A549 (cell line): ENCODE measurements around the gene AMDHD2. TPM values are rescaled to one million over a fixed set of nuclear protein-coding genes. Genes with fewer than 3 reads are reported as not detected.

Source experiments
- ATAC-seq, 2 experiments: fragments of 200-7000 bp in 1 of 2; fragments of >200 bp in 1 of 2; cut with Nextera tagmentation in 1 of 2; cut with Tn5 transposase in 1 of 2; 3 replicates each; pipeline versions ENCODE4 v1.8.0 to v1.9.1; 2018 to 2020; ENCODE audit warnings: mild to moderate bottlenecking in 1 of 2, moderate library complexity in 1 of 2
- CTCF ChIA-PET: fragments of 300-600 bp; sonication (Branson Sonifier 250); formaldehyde crosslinking; extraction: SDS; loops from one replicate; lab custom pipeline; 2021; ENCODE audit warnings: antibody characterized with exemption, inconsistent platforms; lab: Yijun Ruan, JAX
- POLR2A ChIA-PET: fragments of 350-600 bp; formaldehyde crosslinking; extraction: SDS; loops from one replicate; lab custom pipeline; 2021; ENCODE audit warnings: antibody characterized with exemption, inconsistent platforms; lab: Yijun Ruan, JAX
- DNase-seq, 2 experiments: peaks; one replicate each; pipeline versions ENCODE4 v3.0.0 to v3.0.0-alpha.2; 2011 to 2016; ENCODE audit warnings: low read depth in 1 of 2, low spot score in 1 of 2
- FAIRE-seq: peaks from 2 replicates; lab custom pipeline; 2011; peaks lifted over from hg19 to GRCh38; lab: Jason Lieb, UNC
- H3K27ac ChIP-seq, 2 experiments: fragments of >200 bp; sonication (Bioruptor Twin); formaldehyde crosslinking; 3 replicates each; pipeline ENCODE4 v1.5.1; 2016 to 2017
- H3K4me1 ChIP-seq: fragments of >200 bp; sonication (Bioruptor Twin); formaldehyde crosslinking; 3 replicates; pipeline ENCODE4 v1.6.1; 2016
- H3K4me2 ChIP-seq: fragments of >200 bp; sonication (Bioruptor Twin); formaldehyde crosslinking; 3 replicates; pipeline ENCODE4 v1.6.1; 2016
- H3K4me3 ChIP-seq: fragments of >200 bp; sonication (Bioruptor Twin); formaldehyde crosslinking; 3 replicates; pipeline ENCODE4 v1.5.1; 2016
- H3K9me3 ChIP-seq: fragments of >200 bp; sonication (Bioruptor Twin); formaldehyde crosslinking; 3 replicates; pipeline ENCODE4 v1.6.1; 2016
- CBX8 ChIP-seq: fragments of 200-600 bp; sonication (generic); IDR thresholded peaks from 2 replicates; pipeline ENCODE4 v1.6.1; 2016
- CEBPB ChIP-seq, 2 experiments: fragments of >200 bp in 1 of 2; sonication (Bioruptor Twin) in 1 of 2; formaldehyde crosslinking in 1 of 2; IDR thresholded peaks; 2 replicates each; pipeline ENCODE4 v1.6.1; 2012 to 2016
- CHD2 ChIP-seq: fragments of 150-350 bp; IDR thresholded peaks from 2 replicates; pipeline ENCODE4 v1.6.1; 2014; ENCODE audit warnings: low read length; ENCODE audit not compliant: partially characterized antibody
- CHD4 ChIP-seq: fragments of 200-600 bp; sonication (generic); IDR thresholded peaks from 2 replicates; pipeline ENCODE4 v1.6.1; 2016; ENCODE audit warnings: antibody characterized with exemption, mild to moderate bottlenecking, borderline replicate concordance
- FOSL2 ChIP-seq, 2 experiments: fragments of 450-650 bp in 1 of 2; fragments of >200 bp in 1 of 2; sonication (Bioruptor Twin) in 1 of 2; formaldehyde crosslinking; IDR thresholded peaks; 2 replicates each; pipeline versions ENCODE4 v1.5.0 to v1.6.1; 2016 to 2020; ENCODE audit warnings: mild to moderate bottlenecking in 1 of 2, moderate library complexity in 1 of 2
- FOXS1 ChIP-seq: fragments of 250-450 bp; sonication (Bioruptor Pico); IDR thresholded peaks from 2 replicates; pipeline ENCODE4 v1.5.0; 2020; ENCODE audit warnings: mild to moderate bottlenecking, moderate library complexity
- GATA3 ChIP-seq: IDR thresholded peaks from 2 replicates; pipeline ENCODE4 v1.6.1; 2012; ENCODE audit warnings: borderline replicate concordance
- HDAC2 ChIP-seq: fragments of 200-600 bp; sonication (generic); IDR thresholded peaks from 2 replicates; pipeline ENCODE4 v1.6.1; 2016
- HEYL ChIP-seq: fragments of 250-450 bp; sonication (Bioruptor Pico); IDR thresholded peaks from 2 replicates; pipeline ENCODE4 v1.8.0; 2021; ENCODE audit warnings: mild to moderate bottlenecking, moderate library complexity
- HOXB13 ChIP-seq: fragments of 250-450 bp; sonication (Bioruptor Pico); IDR thresholded peaks from 2 replicates; pipeline ENCODE4 v1.5.0; 2020; ENCODE audit warnings: low read depth, mild to moderate bottlenecking, moderate library complexity
- HOXB5 ChIP-seq: fragments of 250-450 bp; sonication (Bioruptor Pico); IDR thresholded peaks from 2 replicates; pipeline ENCODE4 v1.5.0; 2020; ENCODE audit warnings: mild to moderate bottlenecking, moderate library complexity
- JUNB ChIP-seq: fragments of >200 bp; sonication (Bioruptor Twin); formaldehyde crosslinking; IDR thresholded peaks from 2 replicates; pipeline ENCODE4 v1.6.1; 2016
- KDM1A ChIP-seq: fragments of 200-600 bp; sonication (generic); IDR thresholded peaks from 2 replicates; pipeline ENCODE4 v1.6.1; 2016; ENCODE audit warnings: low read depth, mild to moderate bottlenecking
- MAFK ChIP-seq: fragments of 450-650 bp; IDR thresholded peaks from 2 replicates; pipeline ENCODE4 v1.6.1; 2014; ENCODE audit not compliant: partially characterized antibody
- NFE2L2 ChIP-seq: fragments of 150-350 bp; conservative IDR thresholded peaks from 2 replicates; pipeline ENCODE4 v1.6.1; 2014; ENCODE audit warnings: low read length
- NPAS2 ChIP-seq: fragments of 250-450 bp; sonication (Bioruptor Pico); IDR thresholded peaks from 2 replicates; pipeline ENCODE4 v1.8.0; 2022; ENCODE audit warnings: mild to moderate bottlenecking, moderate library complexity, borderline replicate concordance
- PHF8 ChIP-seq: fragments of 200-600 bp; sonication (generic); IDR thresholded peaks from 2 replicates; pipeline ENCODE4 v1.6.1; 2016; ENCODE audit warnings: low read depth, mild to moderate bottlenecking, antibody characterized with exemption, moderate library complexity, borderline replicate concordance
- POLR2AphosphoS2 ChIP-seq: conservative IDR thresholded peaks from 2 replicates; pipeline ENCODE4 v1.6.1; 2012; ENCODE audit warnings: low read length, improper control_type of control experiment, inconsistent platforms
- RCOR1 ChIP-seq: fragments of 150-350 bp; IDR thresholded peaks from 2 replicates; pipeline ENCODE4 v1.6.1; 2014; ENCODE audit warnings: antibody characterized with exemption, low read length, low read depth
- SMC3 ChIP-seq: fragments of >200 bp; sonication (Bioruptor Twin); formaldehyde crosslinking; IDR thresholded peaks from 3 replicates; pipeline ENCODE4 v1.6.1; 2018; ENCODE audit warnings: inconsistent platforms
- TP53 ChIP-seq: fragments of 250-450 bp; sonication (Bioruptor Pico); IDR thresholded peaks from 2 replicates; pipeline ENCODE4 v1.5.0; 2021; ENCODE audit warnings: mild to moderate bottlenecking, moderate library complexity
- ZC3H11A ChIP-seq: fragments of 450-650 bp; IDR thresholded peaks from 2 replicates; pipeline ENCODE4 v1.6.1; 2014; ENCODE audit warnings: antibody characterized with exemption, mild to moderate bottlenecking
- ZNF302 ChIP-seq: fragments of 250-450 bp; sonication (Bioruptor Pico); IDR thresholded peaks from 2 replicates; pipeline ENCODE4 v1.9.0; 2021; ENCODE audit warnings: inconsistent platforms, mild to moderate bottlenecking, moderate library complexity
- WGBS: methylation state at CpG from one replicate; pipeline ENCODE4 v1.1.6; 2017; ENCODE audit errors: missing lambda C conversion rate; 5-methylcytosine and 5-hydroxymethylcytosine counted together
- polyA plus RNA-seq, 4 experiments: library from polyadenylated mRNA; depleted of rRNA in 3 of 4; stranded (reverse); fragments of >200 nt; fragmentation: RNase III in 1 of 4; extraction: RNeasy Plus Mini Kit Qiagen cat#74134 plus additional on column Dnase treatment in 1 of 4; gene quantifications; 2 replicates in 3 of 4; 3 replicates in 1 of 4; pipeline ENCODE4 v1.2.3, GENCODE V29; 2011 to 2017
- TF ChIP-seq, protein P1 (sequence below): fragments of >200 bp; sonication (Bioruptor Twin); formaldehyde crosslinking; IDR thresholded peaks from 2 replicates; pipeline ENCODE4 v1.6.1; 2016
- TF ChIP-seq, protein P2 (sequence below): IDR thresholded peaks from 2 replicates; pipeline ENCODE4 v1.6.1; 2012
- TF ChIP-seq, protein P3 (sequence below): fragments of 200-600 bp; sonication (generic); IDR thresholded peaks from 2 replicates; pipeline ENCODE4 v1.6.1; 2016; ENCODE audit warnings: antibody characterized with exemption, mild to moderate bottlenecking, moderate library complexity
- TF ChIP-seq, protein P4 (sequence below): fragments of >200 bp; sonication (Bioruptor Twin); formaldehyde crosslinking; IDR thresholded peaks from 3 replicates; pipeline ENCODE4 v1.6.1; 2016

AMDHD2 gene
- polyA plus RNA-seq, 2 of the 4 experiments (the other 2 are of a cell fraction): 6.6 to 28.8 TPM

DNA sequence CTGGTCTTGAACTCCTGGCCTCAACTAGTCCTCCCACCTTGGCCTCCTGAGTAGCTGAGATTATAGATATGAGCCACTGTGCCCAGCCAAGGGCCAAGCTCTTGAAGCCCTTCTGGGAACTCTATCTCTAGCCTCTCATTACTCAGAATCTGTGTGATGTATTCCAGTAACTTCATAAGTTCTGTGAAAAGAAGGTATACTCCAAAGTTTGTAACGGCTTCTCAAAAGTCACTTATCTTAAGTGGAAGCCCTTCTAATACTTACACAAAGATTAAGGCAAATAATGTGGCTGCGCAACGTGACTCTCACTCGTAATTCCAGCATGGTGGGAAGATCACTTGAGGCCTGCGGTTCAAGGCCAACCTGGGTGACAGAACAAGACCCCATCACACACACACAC lies 25.6 kb upstream of the AMDHD2 start:
- Histone ChIP-seq H3K9me3 (no peaks in the 10 kb centered on the region), H3K27ac (no peak overlapping the region), H3K4me3 (no peak overlapping the region), H3K4me2 (no peak overlapping the region), H3K4me1 (peaks cover 11% of the 10 kb centered on the region)
- DNase-seq (no peak), FAIRE-seq (no peak), ATAC-seq (no peak)
- ChIA-PET CTCF (interaction anchor here (1.1 to 1.8 kb wide), 2 partner anchors 44 to 244 kb away, joined by 3 to 4 read pairs; partner anchors contain the start of gene ECI1), POLR2A (no interaction called here)
- 95% methylated on average over 5 of the region's 5 CpGs for WGBS
- TF ChIP-seq CBX8 (no peak), RCOR1 (no peak), SMC3 (no peak), CHD4 (no peak), HOXB13 (CRISPR knock-in tag) (no peak)
- TF ChIP-seq, protein P1, sequence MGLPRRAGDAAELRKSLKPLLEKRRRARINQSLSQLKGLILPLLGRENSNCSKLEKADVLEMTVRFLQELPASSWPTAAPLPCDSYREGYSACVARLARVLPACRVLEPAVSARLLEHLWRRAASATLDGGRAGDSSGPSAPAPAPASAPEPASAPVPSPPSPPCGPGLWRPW: no peak
- TF ChIP-seq, protein P2, sequence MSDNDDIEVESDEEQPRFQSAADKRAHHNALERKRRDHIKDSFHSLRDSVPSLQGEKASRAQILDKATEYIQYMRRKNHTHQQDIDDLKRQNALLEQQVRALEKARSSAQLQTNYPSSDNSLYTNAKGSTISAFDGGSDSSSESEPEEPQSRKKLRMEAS: no peak

DNA sequence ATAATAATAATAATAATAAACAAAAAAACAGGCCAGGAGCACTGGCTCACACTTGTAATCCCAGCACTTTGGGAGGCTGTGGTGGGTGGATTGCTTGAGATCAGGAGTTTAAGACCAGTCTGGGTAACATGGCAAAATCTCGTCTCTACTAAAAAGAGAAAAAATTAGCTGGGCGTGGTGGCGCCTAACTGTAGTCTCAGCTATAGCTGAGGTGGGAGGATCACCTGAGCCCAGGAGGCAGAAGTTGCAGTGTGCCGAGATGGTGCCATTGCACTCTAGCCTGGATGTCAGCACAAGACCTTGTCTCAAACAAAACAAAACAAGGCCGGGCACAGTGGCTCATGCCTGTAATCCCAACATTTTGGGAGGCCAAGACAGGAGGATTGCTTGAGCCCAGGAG lies 25.1 kb upstream of the AMDHD2 start:
- ChIA-PET POLR2A (no interaction called here), CTCF (interaction anchor here (0.5 to 1.8 kb wide), 4 partner anchors 15 to 244 kb away, joined by 3 to 5 read pairs (median 4); partner anchors contain the start of gene ECI1)
- FAIRE-seq (no peak), DNase-seq (no peak), ATAC-seq (no peak)
- Histone ChIP-seq H3K4me3 (no peak overlapping the region), H3K9me3 (no peaks in the 10 kb centered on the region), H3K4me1 (peaks cover 11% of the 10 kb centered on the region), H3K27ac (no peak overlapping the region), H3K4me2 (no peak overlapping the region)
- 83% methylated on average over 5 of the region's 5 CpGs for WGBS
- TF ChIP-seq HDAC2 (no peak), ZNF302 (no peak), FOXS1 (CRISPR knock-in tag) (no peak), JUNB (no peak), TP53 (no peak), SMC3 (no peak), MAFK (no peak), PHF8 (no peak), ZC3H11A (no peak), HOXB13 (CRISPR knock-in tag) (no peak)
- TF ChIP-seq, protein P3, sequence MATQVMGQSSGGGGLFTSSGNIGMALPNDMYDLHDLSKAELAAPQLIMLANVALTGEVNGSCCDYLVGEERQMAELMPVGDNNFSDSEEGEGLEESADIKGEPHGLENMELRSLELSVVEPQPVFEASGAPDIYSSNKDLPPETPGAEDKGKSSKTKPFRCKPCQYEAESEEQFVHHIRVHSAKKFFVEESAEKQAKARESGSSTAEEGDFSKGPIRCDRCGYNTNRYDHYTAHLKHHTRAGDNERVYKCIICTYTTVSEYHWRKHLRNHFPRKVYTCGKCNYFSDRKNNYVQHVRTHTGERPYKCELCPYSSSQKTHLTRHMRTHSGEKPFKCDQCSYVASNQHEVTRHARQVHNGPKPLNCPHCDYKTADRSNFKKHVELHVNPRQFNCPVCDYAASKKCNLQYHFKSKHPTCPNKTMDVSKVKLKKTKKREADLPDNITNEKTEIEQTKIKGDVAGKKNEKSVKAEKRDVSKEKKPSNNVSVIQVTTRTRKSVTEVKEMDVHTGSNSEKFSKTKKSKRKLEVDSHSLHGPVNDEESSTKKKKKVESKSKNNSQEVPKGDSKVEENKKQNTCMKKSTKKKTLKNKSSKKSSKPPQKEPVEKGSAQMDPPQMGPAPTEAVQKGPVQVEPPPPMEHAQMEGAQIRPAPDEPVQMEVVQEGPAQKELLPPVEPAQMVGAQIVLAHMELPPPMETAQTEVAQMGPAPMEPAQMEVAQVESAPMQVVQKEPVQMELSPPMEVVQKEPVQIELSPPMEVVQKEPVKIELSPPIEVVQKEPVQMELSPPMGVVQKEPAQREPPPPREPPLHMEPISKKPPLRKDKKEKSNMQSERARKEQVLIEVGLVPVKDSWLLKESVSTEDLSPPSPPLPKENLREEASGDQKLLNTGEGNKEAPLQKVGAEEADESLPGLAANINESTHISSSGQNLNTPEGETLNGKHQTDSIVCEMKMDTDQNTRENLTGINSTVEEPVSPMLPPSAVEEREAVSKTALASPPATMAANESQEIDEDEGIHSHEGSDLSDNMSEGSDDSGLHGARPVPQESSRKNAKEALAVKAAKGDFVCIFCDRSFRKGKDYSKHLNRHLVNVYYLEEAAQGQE: no peak

DNA sequence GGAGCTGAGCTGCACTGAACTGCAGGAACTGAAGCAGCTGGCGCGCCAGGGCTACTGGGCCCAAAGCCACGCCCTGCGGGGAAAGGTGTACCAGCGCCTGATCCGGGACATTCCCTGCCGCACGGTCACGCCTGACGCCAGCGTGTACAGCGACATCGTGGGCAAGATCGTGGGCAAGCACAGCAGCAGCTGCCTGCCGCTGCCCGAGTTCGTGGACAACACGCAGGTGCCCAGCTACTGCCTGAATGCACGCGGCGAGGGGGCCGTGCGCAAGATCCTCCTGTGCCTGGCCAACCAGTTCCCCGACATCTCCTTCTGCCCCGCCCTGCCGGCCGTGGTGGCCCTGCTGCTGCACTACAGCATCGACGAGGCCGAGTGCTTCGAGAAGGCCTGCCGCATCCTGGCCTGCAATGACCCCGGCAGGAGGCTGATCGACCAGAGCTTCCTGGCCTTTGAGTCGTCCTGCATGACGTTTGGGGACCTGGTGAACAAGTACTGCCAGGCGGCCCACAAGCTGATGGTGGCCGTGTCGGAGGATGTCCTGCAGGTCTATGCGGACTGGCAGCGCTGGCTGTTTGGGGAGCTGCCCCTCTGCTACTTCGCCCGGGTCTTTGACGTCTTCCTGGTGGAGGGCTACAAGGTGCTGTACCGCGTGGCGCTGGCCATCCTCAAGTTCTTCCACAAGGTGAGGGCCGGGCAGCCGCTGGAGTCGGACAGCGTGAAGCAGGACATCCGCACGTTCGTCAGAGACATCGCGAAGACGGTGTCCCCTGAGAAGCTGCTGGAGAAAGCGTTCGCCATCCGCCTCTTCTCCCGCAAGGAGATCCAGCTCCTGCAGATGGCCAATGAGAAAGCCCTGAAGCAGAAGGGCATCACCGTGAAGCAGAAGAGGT lies 23.7 kb upstream of the AMDHD2 start:
- ChIA-PET POLR2A (no interaction called here), CTCF (interaction anchor here (0.8 to 1.8 kb wide), 4 partner anchors 10 to 245 kb away, joined by 3 to 4 read pairs (median 4); partner anchors contain the start of gene ECI1)
- FAIRE-seq: no peak
- WGBS: 94% methylated on average over 34 of the region's 62 CpGs
- ATAC-seq: no peak
- Histone ChIP-seq H3K9me3 (no peaks in the 10 kb centered on the region), H3K27ac (no peak overlapping the region; a peak in 1 of 6 replicates), H3K4me1 (peaks cover 13% of the 10 kb centered on the region), H3K4me2 (no peak overlapping the region), H3K4me3 (no peak overlapping the region)
- DNase-seq: no peak
- TF ChIP-seq CEBPB (IDR thresholded peaks at IDR 0.05): no peak
- TF ChIP-seq HEYL: no peak
- TF ChIP-seq GATA3: no peak
- no peak for TF ChIP-seq FOSL2 (IDR thresholded peaks at IDR 0.05)
- no peak for TF ChIP-seq FOSL2 (CRISPR knock-in tag; IDR thresholded peaks at IDR 0.05)
- no peak for TF ChIP-seq POLR2AphosphoS2
- TF ChIP-seq CHD2: no peak
- TF ChIP-seq HOXB5 (CRISPR knock-in tag): no peak
- TF ChIP-seq TP53: no peak
- TF ChIP-seq, protein P4, sequence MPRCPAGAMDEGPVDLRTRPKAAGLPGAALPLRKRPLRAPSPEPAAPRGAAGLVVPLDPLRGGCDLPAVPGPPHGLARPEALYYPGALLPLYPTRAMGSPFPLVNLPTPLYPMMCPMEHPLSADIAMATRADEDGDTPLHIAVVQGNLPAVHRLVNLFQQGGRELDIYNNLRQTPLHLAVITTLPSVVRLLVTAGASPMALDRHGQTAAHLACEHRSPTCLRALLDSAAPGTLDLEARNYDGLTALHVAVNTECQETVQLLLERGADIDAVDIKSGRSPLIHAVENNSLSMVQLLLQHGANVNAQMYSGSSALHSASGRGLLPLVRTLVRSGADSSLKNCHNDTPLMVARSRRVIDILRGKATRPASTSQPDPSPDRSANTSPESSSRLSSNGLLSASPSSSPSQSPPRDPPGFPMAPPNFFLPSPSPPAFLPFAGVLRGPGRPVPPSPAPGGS: no peak
- TF ChIP-seq NFE2L2: no peak
- no peak for TF ChIP-seq NPAS2 (CRISPR knock-in tag)
- no peak for TF ChIP-seq KDM1A
- TF ChIP-seq, all 56 proteins: peak for 0
